NCI-H2029 treated with DMSO at 0.1 percent for 48 hours (cell line): Measurements from ENCODE around the gene OR2AP1.
"Not testable (repeated sequence)": the region's sequence is repeated elsewhere in the genome, so short reads cannot be mapped to it uniquely, and the experiment has no call there.

Source experiments
- DNase-seq: peaks from one replicate; lab custom pipeline; 2025; lab: John Stamatoyannopoulos, UW

The OR2AP1 gene

DNA sequence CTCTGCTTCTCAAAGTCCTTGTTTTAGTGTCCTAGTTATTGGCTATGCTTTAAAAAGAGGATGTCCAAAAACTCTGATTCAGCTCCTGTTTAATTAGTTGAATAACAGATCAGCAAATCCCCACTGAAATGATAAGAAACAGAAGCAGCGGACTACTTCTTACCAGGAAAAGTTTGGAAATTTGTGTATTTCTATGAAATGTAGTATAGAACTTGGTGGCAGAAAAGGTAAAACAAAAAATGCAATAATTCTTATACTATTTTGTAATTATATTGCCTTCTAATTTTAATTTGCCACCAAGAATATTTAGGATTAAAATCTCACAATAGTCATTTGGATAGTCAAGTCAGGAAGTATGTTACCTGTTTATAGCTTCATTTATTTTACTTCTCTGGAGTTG, at the start of gene OR2AP1:
TSS of gene OR2AP1 (plus strand) at position 301 of the 400 bp plus-strand sequence. CDS start 1,947 bp downstream, outside the sequence.
- no peak for DNase-seq

- DNase-seq: not testable (repeated sequence)
These were observed 24.0 kb upstream of the OR2AP1 start for GRCh38 chr12:55548235-55548634.

DNA sequence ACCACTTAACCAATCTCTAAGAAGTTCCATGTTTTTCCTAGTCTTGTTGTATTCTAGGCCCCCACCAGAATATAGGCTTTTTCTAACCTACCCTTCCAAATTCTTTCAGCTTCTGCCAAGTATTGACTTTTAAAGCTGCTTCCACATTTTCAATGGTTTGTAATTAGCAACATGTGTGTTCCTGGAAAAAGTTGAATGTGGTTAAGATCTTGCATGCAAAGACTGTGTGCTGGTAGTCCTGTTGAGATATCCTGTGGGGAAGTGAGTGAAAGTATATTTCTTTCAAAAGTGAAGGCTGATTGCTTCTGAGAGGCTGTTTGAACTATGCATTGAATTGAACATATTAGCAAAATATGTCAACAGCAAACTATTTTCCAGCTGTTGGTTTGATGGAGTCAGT, 23.5 kb upstream of the OR2AP1 start:
- DNase-seq: no peak

- DNase-seq: no peak
These were observed 23.0 kb upstream of the OR2AP1 start, which contains the start of gene OR6C4 for GRCh38 chr12:55549302-55549701. TSS of gene OR6C4 (plus strand) at chr12:55549602. CDS start at chr12:55551227, 1,625 bp downstream.

DNA sequence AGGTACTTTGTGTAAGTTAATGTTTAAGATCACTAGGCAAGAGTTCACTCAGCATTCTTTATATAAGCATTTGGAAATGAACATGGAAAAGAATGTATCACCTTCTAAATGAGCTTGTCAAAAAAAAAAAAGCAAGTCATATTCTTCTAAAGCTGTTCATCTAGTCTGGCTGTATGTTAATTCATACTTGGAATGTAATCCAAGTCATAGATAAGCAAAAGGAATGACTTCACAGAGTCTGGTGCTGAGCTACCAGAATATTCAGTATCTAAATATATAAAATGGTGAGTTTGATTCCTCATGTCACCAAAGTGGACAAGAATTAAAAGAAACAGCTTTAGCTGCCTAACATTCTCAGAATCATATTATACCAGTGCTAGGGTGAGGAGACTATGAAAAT, 18.0 kb upstream of the OR2AP1 start:
- DNase-seq: no peak

GRCh38 chr12:55570060-55570459, 2.2 kb upstream of the OR2AP1 start:
- not testable (repeated sequence) for DNase-seq

GRCh38 chr12:55570689-55571088, 1.6 kb upstream of the OR2AP1 start:
- DNase-seq: not testable (repeated sequence)

GRCh38 chr12:55582066-55582465, 9.8 kb downstream of the OR2AP1 start:
- DNase-seq: no peak

DNA sequence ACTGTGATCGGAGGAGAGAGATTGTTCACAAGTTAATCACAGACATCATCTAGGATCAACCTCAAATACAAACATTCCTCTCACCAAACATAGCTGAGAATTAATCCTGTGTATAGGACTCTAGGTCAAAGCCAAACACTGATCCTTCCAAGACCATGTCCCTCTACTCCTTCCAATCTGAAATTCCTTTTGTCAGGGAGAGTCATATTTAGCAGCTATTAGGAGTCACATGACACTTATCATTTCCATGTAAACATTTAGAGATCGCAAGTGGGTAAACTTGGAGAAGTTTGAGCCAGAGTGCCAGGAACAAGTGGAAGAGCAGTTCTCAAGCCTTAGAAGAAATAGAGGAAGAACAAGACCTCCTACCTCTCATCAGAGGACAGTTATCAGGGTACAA, 13.5 kb downstream of the OR2AP1 start:
- no peak for DNase-seq

DNA sequence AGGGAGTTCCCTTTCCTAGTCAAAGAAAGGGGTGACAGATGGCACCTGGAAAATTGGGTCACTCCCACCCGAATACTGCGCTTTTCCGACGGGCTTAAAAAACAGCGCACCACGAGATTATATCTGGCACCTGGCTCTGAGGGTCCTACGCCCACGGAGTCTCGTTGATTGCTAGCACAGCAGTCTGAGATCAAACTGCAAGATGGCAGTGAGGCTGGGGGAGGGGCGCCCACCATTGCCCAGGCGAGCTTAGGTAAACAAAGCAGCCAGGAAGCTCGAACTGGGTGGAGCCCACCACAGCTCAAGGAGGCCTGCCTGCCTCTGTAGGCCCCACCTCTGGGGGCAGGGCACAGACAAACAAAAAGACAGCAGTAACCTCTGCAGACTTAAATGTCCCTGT, 17.9 kb downstream of the OR2AP1 start:
- not testable (repeated sequence) for DNase-seq

DNA sequence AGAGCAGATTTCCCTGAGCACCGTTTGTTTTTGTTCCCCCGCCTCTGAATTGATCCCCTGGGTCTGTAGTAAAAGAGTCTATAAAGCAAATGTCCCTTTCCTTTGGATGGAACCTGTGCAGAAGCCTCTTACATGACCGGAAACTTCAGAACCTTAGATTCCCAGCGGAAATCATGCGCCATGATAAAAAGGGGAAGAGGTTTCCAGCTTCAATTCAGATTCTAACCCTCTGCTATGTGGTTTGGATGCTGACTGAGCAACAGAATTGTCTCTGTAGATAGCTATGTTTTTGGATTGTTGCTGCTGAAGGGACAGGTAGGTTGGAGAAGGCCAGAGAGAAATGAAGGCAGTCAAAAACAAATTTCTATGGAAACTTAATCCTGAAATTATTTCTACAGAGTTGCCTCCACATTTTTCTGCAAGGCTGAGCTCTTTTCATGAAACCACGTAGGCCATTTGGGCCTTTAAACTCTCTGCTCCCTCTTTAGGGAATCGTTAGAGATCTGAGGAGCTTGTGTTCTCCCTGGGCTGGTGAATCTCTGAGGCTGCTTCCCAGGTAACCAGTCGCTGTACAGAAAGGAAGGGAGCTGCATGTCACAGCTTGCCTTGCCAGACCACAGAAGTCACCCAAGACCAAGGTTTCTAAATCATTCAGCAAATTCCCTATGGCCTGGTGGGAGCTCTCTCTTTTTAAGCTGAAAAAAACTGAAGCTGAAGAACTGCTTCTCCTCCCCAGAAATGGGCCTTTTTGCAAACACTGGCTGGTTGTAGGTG, 35.7 kb downstream of the OR2AP1 start:
- no peak for DNase-seq

DNA sequence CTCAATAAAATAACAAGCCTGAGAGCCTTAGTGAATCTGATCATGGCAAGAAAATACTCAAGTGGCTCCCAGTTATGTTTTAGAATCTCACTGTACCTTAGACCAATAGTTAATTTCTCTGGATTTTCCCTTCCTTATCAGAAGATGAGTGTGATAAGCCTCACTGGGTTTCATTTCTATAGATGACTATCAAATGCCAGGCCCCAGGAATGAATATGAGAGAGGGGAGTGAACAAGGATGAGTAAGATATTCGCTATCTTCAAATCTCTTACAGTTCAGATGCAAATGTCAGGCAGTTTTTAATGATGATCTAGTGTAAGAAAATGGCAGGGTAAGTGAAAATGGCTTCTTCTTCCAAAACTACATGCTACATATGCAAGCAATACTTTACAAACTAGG, 38.3 kb downstream of the OR2AP1 start:
- DNase-seq: no peak

DNA sequence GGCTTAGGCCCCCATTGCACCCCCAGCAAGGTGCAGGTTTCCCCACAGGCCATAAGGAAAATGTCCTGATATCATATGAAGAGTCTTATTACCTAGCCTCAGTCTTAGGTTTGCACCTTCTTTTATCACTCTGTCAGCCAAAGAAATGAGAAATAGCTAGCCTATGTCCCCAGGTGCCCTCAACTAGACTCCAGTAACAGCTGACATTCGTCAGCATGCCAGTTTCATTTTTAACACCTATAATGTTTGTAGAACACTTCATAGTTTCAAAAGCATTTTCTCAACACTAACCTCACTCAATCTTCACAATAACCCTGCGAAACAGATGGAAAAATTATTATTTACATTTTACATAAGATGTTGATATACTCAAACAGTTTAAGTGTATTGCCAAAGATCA, 40.4 kb downstream of the OR2AP1 start:
- DNase-seq: no peak

DNA sequence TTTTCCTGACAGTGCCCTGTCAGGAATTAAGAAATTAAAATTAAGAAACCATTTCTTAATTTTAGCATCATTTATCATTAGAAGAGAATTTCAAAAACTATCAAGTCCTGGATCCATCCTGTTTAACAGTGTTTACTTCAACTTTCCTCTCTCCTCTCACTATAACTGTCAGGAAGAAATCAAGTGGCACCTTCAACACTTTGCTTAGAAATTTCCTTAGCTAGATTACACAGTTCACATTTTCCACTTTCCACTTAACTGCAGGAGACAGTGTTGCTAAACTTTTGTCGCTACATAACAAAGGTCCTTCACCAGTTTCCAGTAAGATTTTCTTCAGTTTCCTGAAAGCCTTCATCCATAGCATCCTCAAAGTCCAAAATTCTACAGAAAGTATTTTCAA, 42.5 kb downstream of the OR2AP1 start:
- DNase-seq: no peak

GRCh38 chr12:55619354-55620138, 47.3 kb downstream of the OR2AP1 start:
- peak; percentile 74 for DNase-seq

GRCh38 chr12:55624056-55624455, 51.8 kb downstream of the OR2AP1 start:
- no peak for DNase-seq
